Left lung (tissue), 10 donors: ENCODE measurements around the gene SLC38A3. TPM values are rescaled to one million over a fixed set of nuclear protein-coding genes. Genes with fewer than 3 reads are reported as not detected.
A peak's percentile ranks its signal among the peaks of the same experiment; 100 is the strongest.

ENCODE experiments used
- ATAC-seq: fragments of 200-7000 bp; cut with Tn5 transposase; one replicate; pipeline ENCODE4 v1.9.1; 2020; ENCODE audit warnings: moderate library complexity
- DNase-seq, 4 donors: peaks; one replicate each; pipeline ENCODE4 v3.0.0-alpha.2; 2013 to 2020
- H3K27ac ChIP-seq, 2 donors: fragments of 200-600 bp; sonication (generic) in 1 of 2; one replicate each; pipeline versions ENCODE4 v1.5.0 to v1.8.0; 2020 to 2021
- H3K27me3 ChIP-seq, 2 donors: fragments of 200-600 bp; sonication (generic) in 1 of 2; one replicate each; pipeline versions ENCODE4 v1.5.0 to v1.8.0; 2020 to 2021
- H3K36me3 ChIP-seq, 2 donors: fragments of 200-600 bp; sonication (generic) in 1 of 2; one replicate each; pipeline versions ENCODE4 v1.5.0 to v1.8.0; 2020 to 2021
- H3K4me1 ChIP-seq, 2 donors: fragments of 200-600 bp; one replicate each; pipeline ENCODE4 v1.8.0; 2021
- H3K4me3 ChIP-seq, 2 donors: fragments of 200-600 bp; sonication (generic) in 1 of 2; one replicate each; pipeline versions ENCODE4 v1.5.0 to v1.8.0; 2020 to 2021; ENCODE audit warnings: mild to moderate bottlenecking in 1 of 2
- H3K9me3 ChIP-seq, 2 donors: fragments of 200-600 bp; sonication (generic) in 1 of 2; one replicate each; pipeline versions ENCODE4 v1.5.0 to v1.8.0; 2020 to 2021
- intact Hi-C, 2 donors: fragments of 100-400 bp; cut with DNase I; formaldehyde crosslinking; loops; one replicate each; pipeline versions ENCODE4 v1.11.2 to v1.14.2; 2022
- polyA plus RNA-seq, 6 donors: library from polyadenylated mRNA; unstranded; fragments of 120-200 nt; gene quantifications; one replicate each; pipeline ENCODE4 v1.2.1, GENCODE V29; 2013; ENCODE audit not compliant: insufficient read length in 6 of 6
- total RNA-seq, 2 donors: library from RNA; stranded (reverse); fragmentation: NEBNext Ultra II Directional; extraction: Animal tissue kit (Norgen Biotek cat#: 25700); gene quantifications; one replicate each; pipeline ENCODE4 v1.2.1, GENCODE V29; 2021
- TF ChIP-seq, protein P1 (sequence below), 2 donors: fragments of 200-600 bp; sonication (generic) in 1 of 2; IDR thresholded peaks; one replicate each; pipeline versions ENCODE4 v1.5.0 to v1.8.0; 2021; ENCODE audit warnings: antibody characterized with exemption in 2 of 2
- donor health status: DM: no; HTN: yes; CAD: no.
- donor health status: DM: no; HTN: no; CAD: no.

The SLC38A3 gene
- total and polyA plus RNA-seq, 8 donors, result 0.23 to 10.9 (median 7.8) TPM; not detected in 1

GRCh38 chr3:50264383-50264963 lies 59.4 kb downstream of the SLC38A3 start:
- ATAC-seq, result peak; percentile 61
- Histone ChIP-seq H3K4me1 (peaks cover 49 to 78% of the 10 kb centered on the region in 2 donors), H3K9me3 (no peaks in the 10 kb centered on the region)

GRCh38 chr3:50264964-50265485 lies 60.0 kb downstream of the SLC38A3 start:
- Histone ChIP-seq H3K27me3 (peaks cover 0 to 21% of the 10 kb centered on the region in 2 donors), H3K9me3 (no peaks in the 10 kb centered on the region), H3K4me1 (peaks cover 45 to 73% of the 10 kb centered on the region in 2 donors), H3K36me3 (no peaks in the 10 kb centered on the region), H3K27ac (peak overlapping the region; percentile 80 to 92), H3K4me3 (no peak overlapping the region)
- TF ChIP-seq, protein P1, sequence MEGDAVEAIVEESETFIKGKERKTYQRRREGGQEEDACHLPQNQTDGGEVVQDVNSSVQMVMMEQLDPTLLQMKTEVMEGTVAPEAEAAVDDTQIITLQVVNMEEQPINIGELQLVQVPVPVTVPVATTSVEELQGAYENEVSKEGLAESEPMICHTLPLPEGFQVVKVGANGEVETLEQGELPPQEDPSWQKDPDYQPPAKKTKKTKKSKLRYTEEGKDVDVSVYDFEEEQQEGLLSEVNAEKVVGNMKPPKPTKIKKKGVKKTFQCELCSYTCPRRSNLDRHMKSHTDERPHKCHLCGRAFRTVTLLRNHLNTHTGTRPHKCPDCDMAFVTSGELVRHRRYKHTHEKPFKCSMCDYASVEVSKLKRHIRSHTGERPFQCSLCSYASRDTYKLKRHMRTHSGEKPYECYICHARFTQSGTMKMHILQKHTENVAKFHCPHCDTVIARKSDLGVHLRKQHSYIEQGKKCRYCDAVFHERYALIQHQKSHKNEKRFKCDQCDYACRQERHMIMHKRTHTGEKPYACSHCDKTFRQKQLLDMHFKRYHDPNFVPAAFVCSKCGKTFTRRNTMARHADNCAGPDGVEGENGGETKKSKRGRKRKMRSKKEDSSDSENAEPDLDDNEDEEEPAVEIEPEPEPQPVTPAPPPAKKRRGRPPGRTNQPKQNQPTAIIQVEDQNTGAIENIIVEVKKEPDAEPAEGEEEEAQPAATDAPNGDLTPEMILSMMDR (IDR thresholded peaks at IDR 0.05), result no peak
- DNase-seq, result no peak
- peak; percentile 5 for ATAC-seq
- intact Hi-C loops, result no loop called here

More at GRCh38 chr3:50264383-50264963, 59.4 kb downstream of the SLC38A3 start:
- TF ChIP-seq, protein P1 (IDR thresholded peaks at IDR 0.05), result no peak
- peak overlapping the region; percentile 80 to 92 for H3K27ac ChIP-seq
- H3K4me3 ChIP-seq, result no peak overlapping the region
- H3K36me3 ChIP-seq, result peaks cover 0 to 3% of the 10 kb centered on the region in 2 donors
- H3K27me3 ChIP-seq, result peaks cover 0 to 21% of the 10 kb centered on the region in 2 donors
- intact Hi-C loops, result no loop called here
- DNase-seq, result peak; percentile 74 to 95 (median 88)

GRCh38 chr3:50265571-50265970 lies 60.5 kb downstream of the SLC38A3 start:
- DNase-seq, result no peak
- no peak for ATAC-seq
- H3K4me3 ChIP-seq, result no peak overlapping the region
- intact Hi-C loops, result no loop called here
- peaks cover 43 to 68% of the 10 kb centered on the region in 2 donors for H3K4me1 ChIP-seq
- TF ChIP-seq, protein P1 (IDR thresholded peaks at IDR 0.05), result no peak
- H3K36me3 ChIP-seq, result no peaks in the 10 kb centered on the region
- H3K27ac ChIP-seq, result peak overlapping the region; percentile 80 to 92
- peaks cover 0 to 21% of the 10 kb centered on the region in 2 donors for H3K27me3 ChIP-seq
- no peaks in the 10 kb centered on the region for H3K9me3 ChIP-seq

DNA sequence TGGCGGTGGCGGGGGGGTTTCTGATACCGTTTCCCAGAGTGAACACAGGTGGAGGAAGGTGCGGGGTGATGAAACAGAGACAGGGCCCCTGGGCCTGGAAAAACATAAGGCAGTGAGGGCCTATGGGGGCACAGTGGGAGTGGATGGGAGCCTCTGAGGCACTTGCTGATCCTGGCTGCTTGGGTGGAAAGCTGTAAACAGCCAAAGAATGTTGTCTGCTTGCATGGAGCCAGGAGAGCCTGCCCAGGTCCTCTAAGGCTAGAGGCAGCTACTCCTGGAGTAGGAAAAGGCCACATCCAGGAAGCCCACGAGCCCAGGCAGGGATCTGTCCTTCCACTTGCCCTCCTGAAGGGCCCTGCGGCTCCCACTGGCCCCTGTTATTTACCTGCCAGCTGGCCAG lies 60.9 kb downstream of the SLC38A3 start:
- peaks cover 0 to 21% of the 10 kb centered on the region in 2 donors for H3K27me3 ChIP-seq
- no peak for ATAC-seq
- peak overlapping the region; percentile 80 to 92 for H3K27ac ChIP-seq
- H3K4me1 ChIP-seq, result peaks cover 40 to 63% of the 10 kb centered on the region in 2 donors
- peak overlapping the region in 1 of 2 donors; percentile 48 for H3K4me3 ChIP-seq
- DNase-seq, result no peak
- H3K9me3 ChIP-seq, result no peaks in the 10 kb centered on the region
- no peaks in the 10 kb centered on the region for H3K36me3 ChIP-seq
- TF ChIP-seq, protein P1 (IDR thresholded peaks at IDR 0.05), result no peak
- intact Hi-C loops, result no loop called here

DNA sequence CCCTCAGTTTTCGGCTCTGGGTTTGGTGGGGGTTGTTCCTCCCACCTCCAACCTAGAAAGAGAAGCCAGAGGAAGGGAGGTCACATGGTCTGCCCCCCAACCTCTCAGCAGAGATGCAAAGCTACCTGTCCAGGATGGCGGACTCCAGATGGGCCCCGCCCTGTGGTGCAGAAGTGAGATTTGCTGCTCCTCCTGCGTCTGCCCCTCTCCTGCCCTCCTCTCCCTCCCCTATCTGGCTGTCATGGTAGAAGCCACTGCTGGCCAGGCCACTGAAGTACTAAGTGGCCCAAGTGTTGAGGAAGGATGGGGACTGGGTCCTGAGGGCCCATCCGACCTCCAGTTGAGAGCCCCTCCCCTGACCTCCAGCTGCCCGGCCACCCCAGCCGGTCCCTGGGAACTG lies 61.8 kb downstream of the SLC38A3 start:
- intact Hi-C loops, result no loop called here
- Histone ChIP-seq H3K9me3 (no peaks in the 10 kb centered on the region), H3K4me3 (peak overlapping the region; percentile 48 to 54), H3K36me3 (no peaks in the 10 kb centered on the region), H3K4me1 (peaks cover 40 to 56% of the 10 kb centered on the region in 2 donors), H3K27ac (peak overlapping the region; percentile 80 to 92), H3K27me3 (peaks cover 0 to 21% of the 10 kb centered on the region in 2 donors)
- ATAC-seq, result no peak
- DNase-seq, result no peak
- TF ChIP-seq, protein P1 (IDR thresholded peaks at IDR 0.05), result no peak
